Endothelial cell of umbilical vein (primary cell): ENCODE measurements around the gene TVP23A. TPM values are rescaled to one million over a fixed set of nuclear protein-coding genes. Genes with fewer than 3 reads are reported as not detected.

Experiments
- BruUV-seq: library from RNA; stranded (reverse); fragments of 400-500 nt; replicated peaks from 2 replicates; lab custom pipeline; 2021; lab: Mats Ljungman, UMichigan
- CTCF ChIA-PET: fragments of 300-600, 350-600 bp; sonication (Branson Sonifier 250); formaldehyde crosslinking; loops from one replicate; lab custom pipeline; 2021; ENCODE audit warnings: antibody characterized with exemption, inconsistent platforms; lab: Charles Lee
- POLR2A ChIA-PET: fragments of 300-600, 350-600 bp; sonication (Branson Sonifier 250); formaldehyde crosslinking; loops from one replicate; lab custom pipeline; 2021; ENCODE audit warnings: antibody characterized with exemption, inconsistent platforms; lab: Charles Lee
- DNase-seq: peaks from one replicate; pipeline ENCODE4 v3.0.0-alpha.2; 2011; ENCODE audit warnings: low read depth, low spot score
- FAIRE-seq: peaks from 2 replicates; lab custom pipeline; 2011; peaks lifted over from hg19 to GRCh38; lab: Jason Lieb, UNC
- H2AFZ ChIP-seq: 2 replicates; pipeline ENCODE4 v1.6.0; 2012; ENCODE audit warnings: low read depth, low read length, control low read depth, inconsistent platforms
- H3K27ac ChIP-seq: 2 replicates; pipeline ENCODE4 v1.5.1; 2011; ENCODE audit warnings: low read depth, mild to moderate bottlenecking, control low read depth, low read length, moderate library complexity; ENCODE audit not compliant: insufficient read depth
- H3K27me3 ChIP-seq, 2 experiments: 2 replicates each; pipeline versions ENCODE4 v1.6.0 to v1.6.1; 2011; ENCODE audit warnings: low read length in 2 of 2, mixed read lengths in 1 of 2; ENCODE audit not compliant: control insufficient read depth in 2 of 2, insufficient read depth in 2 of 2
- H3K36me3 ChIP-seq, 2 experiments: 2 replicates in 1 of 2; 3 replicates in 1 of 2; pipeline ENCODE4 v1.5.1; 2011; ENCODE audit warnings: low read length in 2 of 2, mild to moderate bottlenecking in 1 of 2, moderate library complexity in 1 of 2; ENCODE audit not compliant: control insufficient read depth in 2 of 2, insufficient read depth in 2 of 2; ENCODE audit errors: extremely low read depth in 1 of 2
- H3K4me1 ChIP-seq: 3 replicates; pipeline ENCODE4 v1.5.1; 2011; ENCODE audit warnings: mild to moderate bottlenecking, low read length; ENCODE audit not compliant: control insufficient read depth, insufficient read depth; ENCODE audit errors: extremely low read depth
- H3K4me2 ChIP-seq: 2 replicates; pipeline ENCODE4 v1.6.1; 2011; ENCODE audit warnings: low read length, control low read depth, mixed read lengths; ENCODE audit not compliant: insufficient read depth
- H3K4me3 ChIP-seq, 3 experiments: fragments of 200-600 bp in 1 of 3; sonication (generic), shearing (Covaris generic) in 1 of 3; replicated peaks in 1 of 3; 2 replicates each; pipeline ENCODE4 v1.5.1; 2011 to 2016; ENCODE audit warnings: control low read depth in 3 of 3, low read length in 3 of 3, mild to moderate bottlenecking in 2 of 3, inconsistent platforms in 1 of 3, low read depth in 1 of 3, moderate library complexity in 1 of 3; ENCODE audit not compliant: insufficient read depth in 1 of 3
- H3K79me2 ChIP-seq: 2 replicates; pipeline ENCODE4 v1.6.0; 2012; ENCODE audit warnings: low read length, inconsistent platforms; ENCODE audit not compliant: control insufficient read depth, insufficient read depth
- H3K9ac ChIP-seq: replicated peaks from 2 replicates; pipeline ENCODE3; 2011; ENCODE audit warnings: low read length, control low read depth; ENCODE audit not compliant: insufficient read depth; ENCODE audit errors: extremely low read depth
- H3K9me1 ChIP-seq: replicated peaks from 3 replicates; pipeline ENCODE4 v1.6.0; 2011; ENCODE audit warnings: mild to moderate bottlenecking, low read length; ENCODE audit not compliant: control insufficient read depth, insufficient read depth; ENCODE audit errors: extremely low read depth
- H3K9me3 ChIP-seq: replicated peaks from 2 replicates; pipeline ENCODE4 v1.5.1; 2012; ENCODE audit warnings: low read length, inconsistent platforms; ENCODE audit not compliant: control insufficient read depth, insufficient read depth
- H4K20me1 ChIP-seq: replicated peaks from 2 replicates; pipeline ENCODE3; 2011; ENCODE audit warnings: mild to moderate bottlenecking, low read length; ENCODE audit not compliant: control insufficient read depth, insufficient read depth; ENCODE audit errors: extremely low read depth
- CTCF ChIP-seq, 2 donors: IDR thresholded peaks; 1 replicate in 1 of 2; 2 replicates in 1 of 2; pipeline ENCODE4 v1.5.1; 2011; ENCODE audit warnings: low read length in 2 of 2, mild to moderate bottlenecking in 2 of 2, moderate library complexity in 2 of 2, control low read depth in 1 of 2, inconsistent platforms in 1 of 2, low read depth in 1 of 2; ENCODE audit not compliant: insufficient read depth in 1 of 2; ENCODE audit errors: extremely low read depth in 1 of 2
- EZH2 ChIP-seq: IDR thresholded peaks from 2 replicates; pipeline ENCODE4 v1.6.1; 2012; ENCODE audit warnings: borderline replicate concordance, low read depth, mild to moderate bottlenecking, moderate library complexity, low read length, inconsistent platforms; ENCODE audit not compliant: severe bottlenecking
- FOS ChIP-seq: IDR thresholded peaks from 2 replicates; pipeline ENCODE4 v1.6.1; 2011; ENCODE audit warnings: mild to moderate bottlenecking, low read length, moderate library complexity, borderline replicate concordance; ENCODE audit not compliant: insufficient read depth
- GATA2 ChIP-seq: IDR thresholded peaks from 2 replicates; pipeline ENCODE4 v1.7.0; 2011; ENCODE audit warnings: low read depth, mild to moderate bottlenecking, moderate library complexity, mixed read lengths, low read length; ENCODE audit not compliant: insufficient read length, insufficient read depth
- JUN ChIP-seq: IDR thresholded peaks from 2 replicates; pipeline ENCODE4 v1.6.1; 2011; ENCODE audit warnings: borderline replicate concordance, low read depth; ENCODE audit not compliant: insufficient read length, insufficient read depth
- MYC ChIP-seq: IDR thresholded peaks from one replicate; pipeline ENCODE4 v1.6.1; 2011; ENCODE audit warnings: mild to moderate bottlenecking, low read depth, low read length
- POLR2A ChIP-seq: IDR thresholded peaks from 2 replicates; pipeline ENCODE4 v1.6.1; 2012; ENCODE audit warnings: low read depth, mild to moderate bottlenecking, control low read depth, low read length
- POLR2AphosphoS5 ChIP-seq: IDR thresholded peaks from 2 replicates; pipeline ENCODE4 v1.6.1; 2012; ENCODE audit warnings: low read depth, mild to moderate bottlenecking, control low read depth, low read length, moderate library complexity; ENCODE audit not compliant: insufficient read depth
- dilution Hi-C: fragments of 300-500 bp; cut with MboI; formaldehyde crosslinking; loops from one replicate; pipeline ENCODE4 v1.15.0; 2019; ENCODE audit warnings: low sequenced_read_pairs; ENCODE audit not compliant: extremely low pct_ligation_motif_present
- intact Hi-C: fragments of 100-400 bp; cut with micrococcal nuclease; formaldehyde crosslinking; loops from one replicate; pipeline ENCODE4 v1.10.0; 2022
- polyA plus RNA-seq, 4 experiments: library from polyadenylated mRNA; depleted of rRNA in 3 of 4; stranded (reverse) in 3 of 4; unstranded in 1 of 4; fragments of >200 nt; gene quantifications; 2 replicates each; pipeline versions ENCODE4 v1.2.1 to v1.2.3, GENCODE V29; 2011 to 2012; ENCODE audit warnings: missing spikeins in 1 of 4
- total RNA-seq: library from RNA; stranded (reverse); gene quantifications from 2 replicates; pipeline ENCODE4 v1.2.3, GENCODE V29; 2021
- TF ChIP-seq, protein P1 (sequence below): IDR thresholded peaks from 2 replicates; pipeline ENCODE4 v1.6.1; 2011; ENCODE audit not compliant: insufficient read depth, insufficient read length

The TVP23A gene
- total and polyA plus RNA-seq, 2 donors (not counting 3 experiments of a cell fraction or from before 2014, with no cell fraction given) = not detected

- intact Hi-C loops = no loop called here
- H3K27me3 ChIP-seq = no peaks in the 10 kb centered on the region
- H3K27ac ChIP-seq = no peak overlapping the region
- POLR2A ChIA-PET = no interaction called here
- no peak overlapping the region for H3K4me3 ChIP-seq
- H2AFZ ChIP-seq = no peak overlapping the region
- no peaks in the 10 kb centered on the region for H4K20me1 ChIP-seq
- TF ChIP-seq FOS = no peak
- TF ChIP-seq EZH2 = no peak
- TF ChIP-seq POLR2AphosphoS5 = no peak
- TF ChIP-seq, protein P1, sequence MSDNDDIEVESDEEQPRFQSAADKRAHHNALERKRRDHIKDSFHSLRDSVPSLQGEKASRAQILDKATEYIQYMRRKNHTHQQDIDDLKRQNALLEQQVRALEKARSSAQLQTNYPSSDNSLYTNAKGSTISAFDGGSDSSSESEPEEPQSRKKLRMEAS = no peak
- no peak for TF ChIP-seq JUN
- TF ChIP-seq GATA2 = no peak
- TF ChIP-seq POLR2A = no peak
- TF ChIP-seq CTCF (IDR thresholded peaks at IDR 0.05; ENCODE audit: extremely low read depth in 1 of 2, insufficient read depth in 1 of 2, low read depth in 1 of 2, low read length in 2 of 2) = no peak
- no peak for TF ChIP-seq MYC
- DNase-seq (no peak), FAIRE-seq (no peak)
- no peaks in the 10 kb centered on the region for H3K9me1 ChIP-seq
- no TSS peak for BruUV-seq
- H3K36me3 ChIP-seq = no peaks in the 10 kb centered on the region
- peaks cover 12% of the 10 kb centered on the region for H3K4me1 ChIP-seq
- dilution Hi-C loops = no loop called here
- no peak overlapping the region for H3K9ac ChIP-seq
- CTCF ChIA-PET = interaction anchor here (0.9 to 1.2 kb wide), 2 partner anchors 37 to 42 kb away, joined by 3 read pairs; no protein-coding TSS in a partner anchor
- no peak overlapping the region for H3K4me2 ChIP-seq
- no peaks in the 10 kb centered on the region for H3K9me3 ChIP-seq
- H3K79me2 ChIP-seq = no peaks in the 10 kb centered on the region
These were observed 5.7 kb upstream of the TVP23A start for GRCh38 chr16:10824111-10824893.
